SK-N-SH (cell line): ENCODE data around the gene MT1M. TPM values are rescaled to one million over a fixed set of nuclear protein-coding genes. Genes with fewer than 3 reads are reported as not detected.

ENCODE experiments used
- CTCF ChIA-PET: fragments of 300-600, 350-600 bp; formaldehyde crosslinking; extraction: SDS; loops from one replicate; lab custom pipeline; 2021; lab: Yijun Ruan, JAX
- POLR2A ChIA-PET: fragments of 350-600 bp; sonication (Branson Sonifier 250); formaldehyde crosslinking; extraction: SDS; loops from one replicate; lab custom pipeline; 2020; ENCODE audit warnings: antibody characterized with exemption, inconsistent platforms; lab: Yijun Ruan, JAX
- DNase-seq: peaks from one replicate; pipeline ENCODE4 v3.0.0; 2012
- H2AFZ ChIP-seq: fragments of 200-600 bp; sonication (generic); 2 replicates; pipeline ENCODE4 v1.8.1; 2016; ENCODE audit warnings: antibody characterized with exemption, mild to moderate bottlenecking, low read depth
- H3F3A ChIP-seq: fragments of 200-600 bp; sonication (generic); replicated peaks from 2 replicates; pipeline ENCODE3; 2016; ENCODE audit warnings: antibody characterized with exemption, mild to moderate bottlenecking; ENCODE audit not compliant: insufficient read depth
- H3K27ac ChIP-seq, 2 experiments: fragments of 200-500 bp in 1 of 2; fragments of 200-600 bp in 1 of 2; sonication (Bioruptor generic) in 1 of 2; sonication (generic), shearing (Covaris generic) in 1 of 2; 2 replicates each; pipeline versions ENCODE4 v1.5.1 to v1.6.1; 2014 to 2016; ENCODE audit warnings: low read depth in 2 of 2, inconsistent platforms in 1 of 2, low read length in 1 of 2, mild to moderate bottlenecking in 1 of 2, mixed read lengths in 1 of 2
- H3K27me3 ChIP-seq: fragments of 200-600 bp; sonication (generic), shearing (Covaris generic); 2 replicates; pipeline ENCODE4 v1.6.1; 2016; ENCODE audit warnings: mixed run types; ENCODE audit not compliant: insufficient read depth
- H3K36me3 ChIP-seq, 2 experiments: fragments of 200-500 bp in 1 of 2; fragments of 200-600 bp in 1 of 2; sonication (Bioruptor generic) in 1 of 2; sonication (generic) in 1 of 2; replicated peaks in 1 of 2; 2 replicates each; pipeline versions ENCODE3 to v1.5.1; 2014 to 2016; ENCODE audit warnings: low read length in 1 of 2, mild to moderate bottlenecking in 1 of 2; ENCODE audit not compliant: insufficient read depth in 2 of 2, control insufficient read depth in 1 of 2
- H3K4me1 ChIP-seq, 2 experiments: fragments of 200-500 bp in 1 of 2; fragments of 200-600 bp in 1 of 2; sonication (Bioruptor generic) in 1 of 2; sonication (generic), shearing (Covaris generic) in 1 of 2; 2 replicates each; pipeline versions ENCODE4 v1.5.1 to v1.6.1; 2014 to 2016; ENCODE audit warnings: low read depth in 1 of 2, low read length in 1 of 2, mixed run types in 1 of 2; ENCODE audit not compliant: insufficient read depth in 2 of 2, control insufficient read depth in 1 of 2
- H3K4me2 ChIP-seq: fragments of 200-600 bp; sonication (generic), shearing (Covaris generic); 2 replicates; pipeline ENCODE4 v1.6.1; 2017; ENCODE audit warnings: mixed run types
- H3K4me3 ChIP-seq, 2 experiments: fragments of 200-500 bp in 1 of 2; fragments of 200-600 bp in 1 of 2; sonication (Bioruptor generic) in 1 of 2; sonication (generic), shearing (Covaris generic) in 1 of 2; 2 replicates each; pipeline versions ENCODE4 v1.5.1 to v1.8.1; 2014 to 2016; ENCODE audit warnings: low read depth in 2 of 2, inconsistent platforms in 1 of 2, low read length in 1 of 2, mild to moderate bottlenecking in 1 of 2, mixed read lengths in 1 of 2, moderate library complexity in 1 of 2
- H3K79me2 ChIP-seq: fragments of 200-600 bp; sonication (generic); 2 replicates; pipeline ENCODE4 v1.8.1; 2017; ENCODE audit warnings: mild to moderate bottlenecking; ENCODE audit not compliant: insufficient read depth
- H3K9ac ChIP-seq: fragments of 200-600 bp; sonication (generic); 2 replicates; pipeline ENCODE4 v1.6.1; 2017; ENCODE audit warnings: mixed run types
- H3K9me2 ChIP-seq: fragments of 200-600 bp; sonication (generic); 2 replicates; pipeline ENCODE4 v1.6.1; 2017; ENCODE audit warnings: mixed run types
- H3K9me3 ChIP-seq: fragments of 200-600 bp; sonication (generic); 2 replicates; pipeline ENCODE4 v1.6.1; 2017; ENCODE audit warnings: mixed run types, mild to moderate bottlenecking, moderate library complexity
- H4K20me1 ChIP-seq: fragments of 200-600 bp; sonication (generic); 2 replicates; pipeline ENCODE4 v1.6.1; 2017; ENCODE audit warnings: mild to moderate bottlenecking, mixed run types; ENCODE audit not compliant: insufficient read depth
- CHD2 ChIP-seq: fragments of 150-350 bp; IDR thresholded peaks from 2 replicates; pipeline ENCODE4 v1.6.1; 2018; ENCODE audit warnings: low read length; ENCODE audit not compliant: partially characterized antibody
- ELF1 ChIP-seq: IDR thresholded peaks from 2 replicates; pipeline ENCODE4 v1.4.0; 2012
- GATA2 ChIP-seq: sonication (generic); formaldehyde crosslinking; IDR thresholded peaks from 2 replicates; pipeline ENCODE4 v1.5.0; 2020; ENCODE audit warnings: mild to moderate bottlenecking, missing genetic modification reagents
- IRF3 ChIP-seq: fragments of 150-350 bp; IDR thresholded peaks from 2 replicates; pipeline ENCODE4 v1.6.1; 2016; ENCODE audit warnings: mild to moderate bottlenecking, low read depth, low read length
- NFIC ChIP-seq: IDR thresholded peaks from 2 replicates; pipeline ENCODE4 v1.4.0; 2012; ENCODE audit warnings: borderline replicate concordance
- NRF1 ChIP-seq: IDR thresholded peaks from 2 replicates; pipeline ENCODE4 v1.6.1; 2012; ENCODE audit warnings: low read depth, mild to moderate bottlenecking, low read length
- PBX3 ChIP-seq: IDR thresholded peaks from 2 replicates; pipeline ENCODE4; 2012
- POLR2AphosphoS5 ChIP-seq: IDR thresholded peaks from 2 replicates; pipeline ENCODE4 v1.6.1; 2012; ENCODE audit warnings: low read depth, low read length
- RCOR1 ChIP-seq: fragments of 150-350 bp; IDR thresholded peaks from 2 replicates; pipeline ENCODE4 v1.6.1; 2017; ENCODE audit warnings: antibody characterized with exemption, low read length
- RFX5 ChIP-seq: IDR thresholded peaks from 2 replicates; pipeline ENCODE4 v1.6.1; 2012; ENCODE audit warnings: mild to moderate bottlenecking, improper control_type of control experiment, low read length
- SMC3 ChIP-seq: IDR thresholded peaks from 2 replicates; pipeline ENCODE4 v1.6.1; 2012; ENCODE audit warnings: low read depth, low read length, improper control_type of control experiment
- TAF1 ChIP-seq: IDR thresholded peaks from 2 replicates; pipeline ENCODE4 v1.6.1; 2012; ENCODE audit warnings: low read depth, mild to moderate bottlenecking, low read length, moderate library complexity, borderline replicate concordance
- USF1 ChIP-seq: IDR thresholded peaks from 2 replicates; pipeline ENCODE4 v1.4.0; 2012; ENCODE audit warnings: low read depth, borderline replicate concordance
- YY1 ChIP-seq: IDR thresholded peaks from 2 replicates; pipeline ENCODE4 v1.4.0; 2012; ENCODE audit warnings: low read depth, mild to moderate bottlenecking
- ZBTB33 ChIP-seq: IDR thresholded peaks from 2 replicates; pipeline ENCODE4 v1.4.0; 2012; ENCODE audit warnings: low read depth, borderline replicate concordance
- WGBS: methylation state at CpG from one replicate; pipeline ENCODE4 v1.1.6; 2017; ENCODE audit warnings: low lambda C conversion rate; 5-methylcytosine and 5-hydroxymethylcytosine counted together
- polyA plus RNA-seq, 3 experiments: library from polyadenylated mRNA; depleted of rRNA; stranded (reverse); fragments of >200 nt; gene quantifications; 2 replicates each; pipeline ENCODE4 v1.2.3, GENCODE V29; 2012

MT1M gene
- polyA plus RNA-seq, 1 of the 3 experiments (the other 2 are of a cell fraction), result 1.3 TPM

- TF ChIP-seq YY1, result no peak
- no peak for TF ChIP-seq ZBTB33
- no peak for TF ChIP-seq ELF1
- TF ChIP-seq GATA2, result no peak
- TF ChIP-seq POLR2AphosphoS5, result no peak
- TF ChIP-seq IRF3, result no peak
- TF ChIP-seq, all 33 proteins: peak for 6
Observed at GRCh38 chr16:56614549-56614991, 17.9 kb upstream of the MT1M start (continued).

GRCh38 chr16:56615353-56615752, 17.1 kb upstream of the MT1M start:
- H3K27me3 ChIP-seq, result no peaks in the 10 kb centered on the region
- ChIA-PET POLR2A (interaction anchor here (0.7 kb wide), 1 partner anchor 157 kb away, joined by 3 read pairs; no protein-coding TSS in a partner anchor), CTCF (interaction anchor here (0.6 to 1.2 kb wide), 3 partner anchors 12 to 15 kb away, joined by 3 read pairs; no protein-coding TSS in a partner anchor)
- H3F3A ChIP-seq, result peaks cover 28% of the 10 kb centered on the region
- no peak overlapping the region for H3K4me3 ChIP-seq
- no peak for DNase-seq
- H4K20me1 ChIP-seq, result no peaks in the 10 kb centered on the region
- peaks cover 10 to 33% of the 10 kb centered on the region in 2 experiments; a peak in 3 of 4 replicates for H3K4me1 ChIP-seq
- 0 out of 2 replicates have a peak overlapping the region, but pooled peaks have one; percentile 13 for H3K9ac ChIP-seq
- H3K4me2 ChIP-seq, result peak overlapping the region; percentile 63; the same call in 1 of the 2 replicates
- H3K9me2 ChIP-seq, result no peaks in the 10 kb centered on the region
- H3K27ac ChIP-seq, result peak overlapping the region in 1 of 2 experiments; percentile 71; a peak in 2 of 4 replicates
- H2AFZ ChIP-seq, result no peak overlapping the region
- TF ChIP-seq PBX3, result peak; percentile 68
- no peak for TF ChIP-seq SMC3
- TF ChIP-seq NFIC, result peak; percentile 34; the same call in 1 of the 2 replicates
- TF ChIP-seq, all 33 proteins: peak for 2
- Histone ChIP-seq H3K36me3 (no peaks in the 10 kb centered on the region), H3K9me3 (no peaks in the 10 kb centered on the region), H3K79me2 (peaks cover 13% of the 10 kb centered on the region; the same call in 1 of the 2 replicates)
- 63% methylated on average over 3 of the region's 3 CpGs for WGBS

GRCh38 chr16:56616608-56617211, 15.7 kb upstream of the MT1M start:
- no peak overlapping the region for H2AFZ ChIP-seq
- ChIA-PET POLR2A (no interaction called here), CTCF (interaction anchor here (2.4 kb wide), 1 partner anchor 16 kb away, joined by 6 read pairs; no protein-coding TSS in a partner anchor)
- no peaks in the 10 kb centered on the region for H3K27me3 ChIP-seq
- WGBS, result 94% methylated on average over 23 of the region's 23 CpGs
- peaks cover under 1 to 22% of the 10 kb centered on the region in 2 experiments; a peak in 2 of 4 replicates for H3K4me1 ChIP-seq
- H4K20me1 ChIP-seq, result no peaks in the 10 kb centered on the region
- no peak overlapping the region for H3K9ac ChIP-seq
- no peak overlapping the region for H3K4me3 ChIP-seq
- H3K36me3 ChIP-seq, result no peaks in the 10 kb centered on the region
- no peak overlapping the region for H3K4me2 ChIP-seq
- H3K27ac ChIP-seq, result no peak overlapping the region
- H3K79me2 ChIP-seq, result peaks cover under 1% of the 10 kb centered on the region; the same call in 1 of the 2 replicates
- no peak for TF ChIP-seq TAF1
- no peak for TF ChIP-seq CHD2
- no peak for TF ChIP-seq NFIC
- no peak for TF ChIP-seq RFX5
- no peak for TF ChIP-seq PBX3
- no peak for TF ChIP-seq RCOR1
- TF ChIP-seq USF1, result no peak
- no peak for TF ChIP-seq NRF1
- peaks cover 23% of the 10 kb centered on the region for H3F3A ChIP-seq
- no peaks in the 10 kb centered on the region for H3K9me2 ChIP-seq
- H3K9me3 ChIP-seq, result no peaks in the 10 kb centered on the region
- no peak for DNase-seq
